C1 segment of cervical spinal cord (tissue), 14 donors: ENCODE data around the gene KRT34.
"Not testable (repeated sequence)": the region's sequence is repeated elsewhere in the genome, so short reads cannot be mapped to it uniquely, and the experiment has no call there.

Experiments
- DNase-seq, 14 donors: peaks; one replicate each; lab custom pipeline; 2025; lab: John Stamatoyannopoulos, UW

KRT34 gene

GRCh38 chr17:41367426-41368075 is 14.6 kb downstream of the KRT34 start:
- no peak for DNase-seq

- no peak for DNase-seq
Observed at GRCh38 chr17:41366070-41366469, 16.0 kb downstream of the KRT34 start.

- DNase-seq, result no peak
Observed at GRCh38 chr17:41363881-41364280, 18.2 kb downstream of the KRT34 start.

- no peak for DNase-seq
Observed at GRCh38 chr17:41360296-41360995, 21.7 kb downstream of the KRT34 start.

- no peak for DNase-seq
Observed at GRCh38 chr17:41354536-41354935, 27.6 kb downstream of the KRT34 start.

- DNase-seq, result no peak
Observed at GRCh38 chr17:41352597-41353366, 29.3 kb downstream of the KRT34 start.

GRCh38 chr17:41351177-41351576 is 30.9 kb downstream of the KRT34 start:
- no peak for DNase-seq

- DNase-seq, result not testable (repeated sequence)
Observed at GRCh38 chr17:41350381-41350878, 31.7 kb downstream of the KRT34 start, which contains the start of gene KRT33A. Gene KRT33A, minus strand, starts transcription at chr17:41350828. Its CDS starts 61 bp downstream, at chr17:41350767.

GRCh38 chr17:41347869-41348760 is 34.0 kb downstream of the KRT34 start:
- DNase-seq, result no peak

GRCh38 chr17:41346421-41346820 is 35.7 kb downstream of the KRT34 start:
- DNase-seq, result not testable (repeated sequence)

GRCh38 chr17:41345992-41346391 is 36.1 kb downstream of the KRT34 start:
- no peak for DNase-seq

GRCh38 chr17:41343029-41343428 is 39.1 kb downstream of the KRT34 start:
- DNase-seq, result no peak

GRCh38 chr17:41340934-41341861 is 40.9 kb downstream of the KRT34 start:
- no peak for DNase-seq

- DNase-seq, result no peak
Observed at GRCh38 chr17:41340494-41340893, 41.6 kb downstream of the KRT34 start.

GRCh38 chr17:41339571-41340172 is 42.4 kb downstream of the KRT34 start:
- DNase-seq, result no peak

- DNase-seq, result no peak
Observed at GRCh38 chr17:41338961-41339485, 43.1 kb downstream of the KRT34 start.

- no peak for DNase-seq
Observed at GRCh38 chr17:41335747-41336146, 46.4 kb downstream of the KRT34 start.

- DNase-seq, result no peak
Observed at GRCh38 chr17:41334385-41335305, 47.5 kb downstream of the KRT34 start.
